Measurements from ENCODE around the gene ZNF32. TPM values are rescaled to one million over a fixed set of nuclear protein-coding genes. Genes with fewer than 3 reads are reported as not detected.

ZNF32 gene
- total RNA-seq, 1 donor from 2014 or later = 41.1 TPM

GRCh38 chr10:43598446-43598845, 50.2 kb downstream of the ZNF32 start:
- DNase-seq (ENCODE audit: low spot score) = no peak
- ATAC-seq = no peak
- intact Hi-C loops (cut with DNase I) = no loop called here

GRCh38 chr10:43596546-43596945, 52.1 kb downstream of the ZNF32 start:
- no peak for DNase-seq (ENCODE audit: low spot score)
- intact Hi-C loops (cut with DNase I) = no loop called here
- ATAC-seq = no peak

GRCh38 chr10:43595739-43596298, 52.9 kb downstream of the ZNF32 start:
- ATAC-seq = peak; percentile 38

GRCh38 chr10:43594944-43595589, 53.6 kb downstream of the ZNF32 start:
- DNase-seq (ENCODE audit: low spot score) (no peak), ATAC-seq (peak; percentile 38)
- intact Hi-C loops (cut with DNase I) = no loop called here

More at GRCh38 chr10:43595739-43596298, 52.9 kb downstream of the ZNF32 start:
- intact Hi-C loops (cut with DNase I) = no loop called here
- no peak for DNase-seq (ENCODE audit: low spot score)

Other genes with a start within 250 kb of the ZNF32 start
- 130 TPM for gene HNRNPF, start 239.7 kb downstream of the ZNF32 start, total RNA-seq
- gene ZNF487, start 211.8 kb downstream of the ZNF32 start, total RNA-seq = 14.3 TPM
- gene ZNF239, start 74.3 kb downstream of the ZNF32 start, total RNA-seq = 6.2 TPM
- 3.8 TPM for gene ZNF485, start 42.4 kb downstream of the ZNF32 start, total RNA-seq